NOMO-1 treated with dmso at 0.1 percent for 144 hours (cell line): ENCODE data around the gene SLC1A1.

Experiments used
- DNase-seq: peaks from one replicate; lab custom pipeline; 2025; ENCODE audit not compliant: unreplicated experiment; lab: John Stamatoyannopoulos, UW

Gene SLC1A1

DNA sequence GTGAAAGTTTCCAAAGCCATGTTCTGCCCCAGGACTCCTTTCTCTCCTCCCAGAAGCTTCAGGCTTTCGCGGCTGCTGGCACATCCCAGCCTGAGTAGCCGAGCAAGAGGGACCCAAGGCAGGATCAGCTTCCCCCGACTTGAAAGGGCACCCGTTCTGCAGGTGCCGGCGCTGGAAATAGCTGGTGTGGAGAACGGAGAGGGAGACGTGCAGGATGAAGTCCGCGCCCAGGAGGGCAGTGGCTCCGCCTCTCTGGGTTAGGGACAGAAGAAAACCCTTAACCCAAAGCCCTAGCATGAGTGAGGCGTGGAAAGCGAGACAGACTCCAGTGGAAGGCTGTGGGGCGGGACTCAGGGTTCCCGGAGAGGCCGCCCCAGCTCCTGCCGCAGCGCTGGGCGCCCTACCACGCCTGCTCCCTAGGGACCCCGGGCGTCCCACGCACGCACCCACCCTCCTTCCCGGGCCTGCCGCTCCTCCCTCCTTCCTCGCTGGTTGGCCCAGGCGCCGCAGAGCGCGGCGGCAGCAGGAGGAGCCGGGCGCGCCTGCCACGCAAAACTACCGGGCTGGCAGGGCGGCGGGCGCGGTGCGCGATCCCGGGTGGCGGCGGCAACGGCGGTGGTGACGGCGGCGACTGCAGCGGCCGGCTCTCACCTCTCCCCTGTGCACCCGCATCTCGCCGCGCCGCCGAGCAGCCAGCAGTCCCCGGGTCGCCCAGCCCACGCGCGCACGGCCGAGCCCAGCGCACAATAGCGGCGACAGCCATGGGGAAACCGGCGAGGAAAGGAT is at the start of gene SLC1A1:
Gene SLC1A1, plus strand, starts transcription at position 550 of the 786 bp plus-strand sequence. Its CDS starts 212 bp downstream, at position 762.
- DNase-seq: no peak

DNA sequence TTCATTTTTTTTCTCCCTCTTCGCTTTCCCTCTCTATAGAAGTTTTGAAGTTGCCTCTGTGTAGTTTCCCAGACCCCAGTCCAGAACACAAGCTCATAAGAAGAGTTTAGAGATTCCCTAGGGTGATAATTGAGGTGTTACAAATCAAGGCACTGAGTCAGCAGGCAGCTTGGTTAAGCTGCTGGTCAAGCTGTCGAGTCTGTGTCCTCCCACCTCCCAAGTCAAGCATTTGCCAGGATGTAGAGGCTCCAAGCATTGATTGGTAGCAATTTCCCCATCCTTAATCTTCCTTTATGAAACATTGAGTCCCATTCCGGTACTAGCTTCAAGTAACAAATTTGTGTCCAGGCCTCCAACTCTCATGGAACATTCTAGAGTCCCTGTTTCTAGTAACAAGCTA is 47.5 kb upstream of the SLC1A1 start:
- DNase-seq: no peak

DNA sequence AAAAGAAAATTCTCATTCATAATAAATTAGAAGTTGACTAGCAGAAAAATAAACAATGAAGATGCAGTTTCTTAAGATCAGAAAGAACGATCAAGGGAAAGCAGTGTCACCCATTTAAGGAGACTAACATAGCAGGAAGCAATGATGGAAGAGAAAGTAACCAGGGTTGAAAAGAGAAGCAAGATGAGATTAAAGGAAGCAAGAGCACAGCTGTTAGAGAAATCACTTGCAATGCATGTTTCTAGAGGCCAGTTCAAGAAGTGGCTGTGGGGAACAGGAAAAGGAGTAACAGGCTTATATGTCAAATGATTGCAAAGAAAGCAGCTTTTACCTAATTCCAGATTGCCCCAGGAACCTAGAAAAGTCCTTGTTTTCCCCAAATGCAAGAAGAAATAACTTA is 46.8 kb upstream of the SLC1A1 start:
- DNase-seq: no peak

DNA sequence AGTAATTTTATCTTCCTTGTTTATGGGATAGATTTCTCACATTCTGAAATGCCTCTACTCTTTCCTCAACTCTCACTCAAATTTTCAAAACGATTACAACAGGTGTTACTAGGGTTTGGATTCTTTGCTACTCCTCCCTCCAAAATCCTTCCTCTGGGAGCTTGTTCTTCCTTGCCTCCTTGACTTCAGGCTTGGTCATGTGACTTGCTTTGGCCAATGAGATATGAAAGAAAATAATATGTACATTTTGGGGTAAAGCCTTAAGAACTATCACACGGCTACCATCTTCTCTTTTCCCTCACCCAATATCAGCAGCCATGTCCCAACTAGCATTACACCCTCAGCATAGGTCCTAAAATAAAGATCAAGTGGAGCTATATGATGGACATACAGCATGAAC is 28.8 kb upstream of the SLC1A1 start:
- no peak for DNase-seq

DNA sequence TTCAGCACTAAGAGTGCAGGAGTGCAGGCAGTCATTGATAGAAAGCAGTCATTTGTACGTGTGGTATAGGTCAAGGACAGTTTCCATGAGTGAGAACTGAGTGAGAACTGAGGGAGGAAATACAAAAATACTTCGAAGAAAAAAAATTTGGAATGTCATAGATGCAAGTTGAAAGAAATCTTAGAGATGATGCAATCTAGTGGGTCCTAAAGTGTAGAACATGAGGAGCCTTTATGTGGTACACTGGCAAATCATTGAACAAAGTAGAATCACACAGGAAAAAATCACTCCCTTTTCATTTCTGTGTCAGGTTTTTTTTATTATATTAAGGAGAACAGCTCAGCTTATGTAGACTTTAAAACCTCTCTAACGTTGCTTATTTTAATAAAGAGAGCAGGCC is 26.4 kb upstream of the SLC1A1 start:
- no peak for DNase-seq

DNA sequence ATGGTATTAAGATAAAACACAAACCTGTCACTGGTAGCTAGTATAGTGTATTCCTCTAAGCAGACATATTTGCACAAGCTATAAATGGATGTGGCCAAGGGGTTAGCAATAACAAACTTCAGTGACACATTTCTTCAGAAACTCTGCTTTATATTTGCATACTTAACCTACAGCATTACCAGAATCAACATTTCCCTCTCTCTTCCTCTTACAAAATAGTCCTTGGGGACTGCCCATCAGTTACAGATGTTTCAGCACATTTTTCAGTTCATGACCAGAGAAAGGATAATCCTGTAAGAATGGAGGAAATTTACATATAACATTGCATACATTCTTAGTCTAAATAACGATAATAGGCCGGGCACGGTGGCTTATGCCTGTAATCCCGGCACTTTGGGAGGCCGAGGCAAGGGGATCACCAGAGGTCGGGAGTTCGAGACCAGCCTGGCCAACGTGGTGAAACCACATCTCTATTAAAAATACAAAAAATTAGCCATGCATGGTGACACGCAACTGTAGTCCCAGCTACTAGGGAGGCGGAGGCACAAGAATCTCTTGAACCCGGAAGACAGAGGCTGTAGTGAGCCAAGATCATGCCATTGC is 25.3 kb upstream of the SLC1A1 start:
- no peak for DNase-seq

DNA sequence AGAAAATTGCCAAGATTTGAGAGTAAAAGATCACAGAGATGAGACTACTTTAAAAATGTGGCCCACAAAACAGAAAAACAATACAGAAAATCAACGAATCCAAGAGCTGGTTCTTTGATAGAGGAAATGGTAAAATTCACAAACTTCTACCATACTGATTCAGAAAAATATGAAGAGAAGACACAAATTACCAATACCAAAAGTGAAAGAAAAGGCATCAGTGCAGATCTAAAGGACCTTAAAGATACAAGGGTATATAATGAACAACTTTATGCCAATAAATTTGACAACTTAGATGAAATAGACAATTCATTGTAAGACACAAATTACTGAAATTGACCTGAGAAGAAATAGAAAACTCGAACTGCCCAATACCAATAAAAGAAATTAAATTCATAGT is 24.4 kb upstream of the SLC1A1 start:
- DNase-seq: no peak

DNA sequence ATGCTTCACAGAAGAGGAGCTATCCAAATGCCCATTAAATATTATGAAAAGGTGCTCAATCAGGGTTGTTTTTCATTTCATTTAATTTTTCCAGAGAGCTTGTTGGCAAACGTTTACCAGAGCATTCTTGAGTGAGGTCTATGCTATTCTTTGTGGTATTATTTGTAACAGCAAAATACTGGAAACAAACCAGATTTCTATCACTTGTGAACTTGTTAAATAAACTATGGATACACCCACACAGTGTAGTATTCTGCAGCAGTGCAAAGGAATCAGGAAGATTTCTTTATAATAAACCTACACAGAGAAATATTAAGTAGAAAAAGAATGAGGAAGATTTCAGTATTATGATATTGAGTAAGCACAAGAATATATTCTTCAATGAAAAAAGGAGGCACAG is 15.0 kb upstream of the SLC1A1 start:
- no peak for DNase-seq

DNA sequence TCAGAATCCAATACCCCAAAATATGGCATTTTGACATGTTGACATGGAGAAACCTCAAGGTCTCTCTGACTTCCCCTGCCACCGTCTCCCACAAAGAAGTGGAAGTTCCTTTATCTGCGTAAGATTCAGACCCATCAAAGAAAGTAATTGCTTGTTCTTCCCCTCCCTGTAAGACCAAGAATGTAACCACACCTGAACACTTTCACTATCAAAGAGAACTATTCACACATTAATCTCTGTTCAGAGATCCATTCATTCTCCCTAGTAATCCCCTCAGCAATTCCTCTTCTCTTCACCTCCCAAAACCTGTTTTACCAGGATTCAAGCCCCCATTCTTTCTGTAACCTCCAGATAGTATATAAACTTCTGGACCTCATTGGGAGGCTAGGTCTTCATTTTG is 4.1 kb upstream of the SLC1A1 start:
- DNase-seq: no peak

DNA sequence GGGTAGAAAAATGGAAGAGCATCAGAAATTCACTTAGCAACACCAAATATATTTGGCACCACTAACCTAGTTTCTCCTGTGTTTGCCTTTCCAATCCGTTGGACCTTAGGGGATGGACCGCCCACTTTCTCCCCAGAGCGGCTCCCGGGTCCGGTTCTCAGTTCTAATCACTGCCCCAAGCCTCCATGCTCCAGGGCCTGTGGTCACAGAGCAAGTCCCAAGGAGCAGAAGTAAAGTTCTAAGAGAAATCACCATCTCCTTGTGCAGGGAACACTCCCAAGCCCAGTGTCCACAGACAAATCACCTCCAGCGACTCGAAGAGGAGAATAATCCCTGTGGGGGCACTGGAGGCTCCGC is 728 bp upstream of the SLC1A1 start:
- no peak for DNase-seq

DNA sequence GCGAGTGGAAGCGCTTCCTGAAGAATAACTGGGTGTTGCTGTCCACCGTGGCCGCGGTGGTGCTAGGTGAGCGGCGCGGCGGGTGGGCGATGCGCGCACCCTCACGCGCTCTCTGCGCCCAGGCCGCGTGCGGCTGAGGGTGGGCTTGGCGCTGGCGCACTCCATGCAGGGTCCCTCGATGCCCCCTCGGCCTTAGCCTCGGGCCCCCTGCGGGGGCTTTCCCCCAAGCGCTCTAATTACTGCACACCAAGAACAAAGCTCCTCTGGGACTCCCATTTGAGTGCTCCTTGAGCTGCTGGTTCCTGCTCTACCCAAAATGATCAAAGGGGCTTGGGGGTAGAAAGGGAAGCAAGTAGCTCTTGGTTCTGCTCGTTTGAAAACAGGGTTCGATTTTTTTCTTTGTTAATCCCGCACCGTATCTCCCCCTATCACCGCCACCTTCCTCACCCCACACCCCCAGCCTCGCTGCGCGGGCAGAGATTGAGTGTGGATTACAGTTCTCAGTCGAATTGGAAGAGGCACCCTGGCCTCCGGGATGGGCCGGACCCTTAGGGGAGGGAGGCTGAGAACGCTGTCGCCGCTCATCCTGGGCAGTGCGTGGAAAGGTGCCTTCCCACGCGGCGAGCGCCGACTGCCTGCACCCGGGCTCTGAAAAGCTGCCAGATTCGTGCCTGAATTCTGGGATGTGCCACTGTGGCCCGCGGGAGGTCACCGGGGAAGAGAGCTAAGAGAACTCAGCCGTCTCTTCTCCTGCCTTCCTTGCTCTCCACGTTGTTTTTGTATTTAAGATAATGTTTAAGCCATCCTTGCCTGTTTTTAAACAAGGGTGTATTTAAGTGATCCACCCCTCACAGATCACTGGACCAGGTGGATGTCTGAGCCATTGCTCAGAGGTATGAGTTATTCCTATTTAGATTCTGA is 697 bp downstream of the SLC1A1 start:
- no peak for DNase-seq

DNA sequence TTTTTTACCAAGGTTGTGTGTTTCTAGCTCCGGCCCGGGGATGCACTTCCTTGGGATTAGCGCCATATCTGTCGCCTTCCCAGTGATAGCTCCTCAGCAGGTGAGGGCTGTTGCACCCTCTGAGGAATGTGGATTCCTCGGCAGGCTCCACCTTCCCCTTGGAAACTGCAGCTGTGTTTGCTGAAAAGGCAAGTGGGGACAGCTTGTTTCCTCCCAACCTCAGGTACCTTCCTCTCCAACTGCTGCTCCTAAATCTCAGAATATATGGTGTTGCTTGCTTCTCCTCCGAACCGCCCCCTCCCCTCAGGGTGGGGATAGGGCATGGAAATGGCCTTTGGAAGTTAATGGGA is 1.3 kb downstream of the SLC1A1 start:
- DNase-seq: no peak

DNA sequence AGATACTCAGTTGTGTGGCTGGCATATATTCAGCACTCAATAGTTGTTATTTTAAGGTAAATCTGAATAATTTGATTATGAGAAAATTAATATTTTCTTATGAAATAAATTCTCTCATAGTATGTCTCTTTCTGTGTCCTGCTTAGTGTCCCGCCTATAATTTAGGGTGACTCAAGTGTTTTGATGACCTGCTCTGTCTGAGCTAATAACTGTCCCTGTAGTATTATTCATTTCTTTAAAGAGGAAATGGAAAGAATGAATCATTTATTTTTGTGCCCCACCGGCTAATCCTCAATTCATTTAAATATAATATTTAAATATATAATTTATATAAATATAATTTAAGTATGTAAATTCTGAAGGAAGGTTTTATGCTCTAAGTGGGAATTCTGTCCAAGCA is 4.1 kb downstream of the SLC1A1 start:
- no peak for DNase-seq

DNA sequence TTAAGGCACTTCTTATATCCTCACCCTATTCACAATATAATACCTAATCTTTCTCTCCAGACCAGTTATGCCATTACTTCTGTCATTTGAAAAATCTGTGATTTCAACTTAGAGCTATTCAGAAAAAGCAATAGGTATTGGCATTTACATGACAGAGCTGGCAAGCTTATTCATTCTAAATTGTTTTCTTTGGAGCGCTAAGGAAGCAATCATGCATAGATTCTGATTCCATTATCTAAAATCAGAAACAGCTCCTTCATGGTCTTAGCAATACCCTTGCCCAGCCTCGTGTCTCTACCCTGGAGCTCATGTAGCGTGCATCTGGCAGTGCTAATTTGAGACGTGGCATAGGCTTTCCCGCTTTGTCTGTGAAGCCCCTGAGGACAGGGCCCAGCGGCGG is 4.5 kb downstream of the SLC1A1 start:
- no peak for DNase-seq

DNA sequence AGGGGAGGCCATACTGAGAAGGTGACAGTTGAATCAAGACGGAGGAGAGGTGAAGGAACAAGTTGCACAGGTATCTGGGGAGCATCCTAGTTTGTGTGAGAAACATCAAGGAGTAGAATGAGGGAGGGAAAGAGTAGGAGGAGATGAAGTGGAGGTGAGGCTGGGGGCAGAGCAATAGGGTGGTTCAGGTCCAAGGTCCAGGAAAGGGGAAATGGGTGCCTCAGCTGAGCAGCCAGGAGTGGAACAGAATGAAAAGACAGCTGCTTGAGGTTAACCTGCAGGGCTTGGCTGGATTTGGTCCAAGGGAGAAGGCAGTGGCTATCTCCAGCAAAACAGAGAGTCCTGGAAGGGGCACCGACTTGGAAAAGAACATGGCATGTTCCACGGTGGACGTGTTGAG is 5.3 kb downstream of the SLC1A1 start:
- DNase-seq: no peak

DNA sequence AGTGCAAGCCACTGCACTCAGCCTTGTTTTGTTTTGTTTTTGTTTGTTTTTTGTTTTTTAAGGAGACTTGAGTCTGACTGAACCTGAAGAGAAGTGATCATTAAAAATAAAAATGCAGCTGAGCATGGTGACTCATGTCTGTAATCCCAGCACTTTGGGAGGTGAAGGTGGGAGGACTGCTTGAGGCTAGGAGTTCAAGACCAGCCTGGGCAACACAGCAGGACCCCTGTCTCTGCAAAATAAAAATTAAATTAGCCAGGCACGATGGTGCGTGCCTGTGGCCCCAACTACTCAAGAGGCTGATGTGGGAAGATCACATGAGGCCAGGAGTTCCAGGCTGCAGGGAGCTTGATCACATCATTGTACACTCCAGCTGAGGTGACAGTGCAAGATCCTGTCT is 6.2 kb downstream of the SLC1A1 start:
- no peak for DNase-seq

DNA sequence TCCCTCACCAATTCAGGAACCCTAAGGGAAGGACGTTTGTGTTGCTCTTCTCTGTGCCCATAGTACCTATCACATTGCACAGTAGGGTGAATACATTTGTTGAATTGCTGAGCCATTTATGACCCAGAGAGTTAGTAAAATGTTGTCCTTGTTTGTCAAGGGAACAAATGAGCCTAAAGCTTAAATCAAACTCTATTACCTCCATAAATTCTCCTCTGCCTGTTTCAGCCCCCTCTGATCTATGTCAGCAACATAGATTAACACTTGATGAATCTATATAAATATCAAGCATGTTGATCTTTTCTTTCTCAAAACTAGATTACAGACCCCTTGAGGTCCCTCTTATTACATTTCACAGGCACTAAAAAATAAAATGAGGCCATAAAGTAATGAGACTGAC is 7.1 kb downstream of the SLC1A1 start:
- DNase-seq: no peak

DNA sequence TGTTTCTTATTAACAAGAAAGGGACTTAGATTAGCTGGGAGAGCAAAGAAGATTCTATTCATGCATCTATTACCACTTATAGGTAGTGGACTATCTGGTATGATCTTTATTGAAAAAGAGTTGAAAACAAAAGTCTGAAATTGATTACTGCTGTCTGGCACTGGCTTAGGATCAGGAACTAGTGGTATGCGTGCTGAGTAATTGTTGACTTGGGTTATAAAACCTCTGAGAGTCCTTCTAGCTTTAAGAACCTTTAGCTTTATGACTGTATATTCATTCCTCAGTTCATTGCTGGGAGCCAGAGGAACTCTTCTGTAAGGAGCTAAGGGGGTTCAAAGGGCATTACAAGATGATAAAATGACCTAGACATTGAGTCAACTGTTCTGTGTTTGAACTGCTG is 7.6 kb downstream of the SLC1A1 start:
- no peak for DNase-seq

DNA sequence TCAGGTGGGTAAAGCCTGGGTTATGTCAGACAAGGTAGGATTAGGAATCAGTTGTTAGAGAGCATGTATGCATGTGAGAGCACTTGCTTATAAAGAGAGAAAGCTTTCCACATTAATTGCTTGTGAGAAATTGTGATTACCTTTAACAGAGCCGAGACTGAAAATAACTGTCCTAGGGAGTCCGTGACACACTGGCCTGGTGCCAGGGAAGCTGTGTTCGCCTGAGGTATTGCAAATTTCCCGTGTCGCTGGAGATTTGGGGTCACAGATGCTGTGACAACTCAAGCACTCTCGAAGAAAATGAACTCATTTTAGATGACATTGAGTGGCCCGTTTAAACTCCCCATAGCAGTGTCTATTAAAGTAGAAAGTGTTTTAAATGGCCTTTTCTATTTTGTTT is 9.6 kb downstream of the SLC1A1 start:
- DNase-seq: no peak

DNA sequence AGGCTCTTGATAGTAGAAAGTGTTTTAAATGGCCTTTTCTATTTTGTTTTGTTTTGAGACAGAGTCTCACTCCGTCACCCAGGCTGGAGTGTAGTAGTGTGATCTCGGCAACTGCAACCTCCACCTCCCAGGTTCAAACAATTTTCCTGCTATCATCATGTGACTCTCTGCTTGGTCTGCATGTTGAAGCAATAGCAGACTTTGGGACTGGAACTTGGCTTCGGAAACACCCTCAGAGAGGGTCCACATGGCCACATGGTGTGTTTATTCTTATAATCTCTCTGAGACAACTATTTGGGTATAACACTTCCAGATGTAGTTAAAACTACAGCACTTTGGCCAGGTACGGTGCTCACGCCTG is 10.9 kb downstream of the SLC1A1 start:
- DNase-seq: no peak

DNA sequence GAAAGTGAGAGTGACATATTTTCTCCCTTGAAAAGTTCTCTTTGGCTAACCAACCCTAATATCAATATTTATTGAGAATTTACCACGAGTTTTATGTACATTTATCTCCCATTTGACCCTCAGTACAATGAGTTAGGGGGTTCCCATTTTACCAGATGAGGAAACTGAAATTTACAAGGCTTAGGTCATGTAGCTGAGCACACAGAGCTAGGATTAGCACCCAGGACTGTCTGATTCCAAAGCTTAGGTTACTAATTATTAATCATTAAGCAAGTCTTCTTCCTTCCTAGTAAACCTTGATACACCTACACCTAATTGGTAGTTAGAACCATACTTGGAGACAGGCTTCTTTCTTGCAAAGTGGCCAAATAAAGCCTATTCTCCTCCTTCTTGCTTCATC is 12.2 kb downstream of the SLC1A1 start:
- no peak for DNase-seq

DNA sequence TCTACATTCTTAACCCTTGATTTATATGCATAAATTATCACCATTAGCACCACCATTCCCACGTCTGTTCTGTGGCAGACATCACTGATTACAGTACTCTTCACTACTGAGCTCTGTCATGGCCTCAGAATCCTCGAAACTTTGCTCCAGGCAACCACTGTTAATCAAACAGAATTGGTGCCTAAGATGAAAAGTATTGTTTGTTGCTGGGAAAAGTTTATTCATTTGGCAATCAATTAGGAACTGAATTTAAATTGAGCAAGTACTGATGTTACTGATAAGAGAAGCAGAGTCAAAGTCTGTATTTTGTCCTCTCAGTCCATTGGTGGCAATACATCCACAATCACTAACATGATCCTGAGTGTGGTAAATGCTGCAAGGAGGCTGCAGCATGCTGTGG is 12.8 kb downstream of the SLC1A1 start:
- DNase-seq: no peak
